CD4-positive, alpha-beta T cell treated with Interleukin-6 for 4 hours (primary cell): Measurements from ENCODE around the gene FADS3.
A peak's percentile ranks its signal among the peaks of the same experiment; 100 is the strongest.

ENCODE experiments used
- DNase-seq: peaks from one replicate; pipeline ENCODE4 v3.0.0-alpha.2; 2020; ENCODE audit warnings: mixed read lengths

The FADS3 gene

GRCh38 chr11:61833471-61833870 is 57.9 kb downstream of the FADS3 start:
- peak; percentile 52 for DNase-seq

GRCh38 chr11:61832754-61833153 is 58.6 kb downstream of the FADS3 start:
- DNase-seq = no peak

- DNase-seq = no peak
Observed at GRCh38 chr11:61832207-61832606, 59.1 kb downstream of the FADS3 start.

- DNase-seq = no peak
Observed at GRCh38 chr11:61830237-61831105, 60.9 kb downstream of the FADS3 start.

- DNase-seq = no peak
Observed at GRCh38 chr11:61829806-61830205, 61.5 kb downstream of the FADS3 start.

GRCh38 chr11:61828629-61829407 is 62.5 kb downstream of the FADS3 start:
- DNase-seq = peak; percentile 52

- no peak for DNase-seq
Observed at GRCh38 chr11:61828379-61828628, 63.0 kb downstream of the FADS3 start.

- DNase-seq = peak; percentile 90
Observed at GRCh38 chr11:61827571-61828378, 63.6 kb downstream of the FADS3 start, which contains the start of gene FADS2. Gene FADS2 (plus strand): TSS chr11:61828300. CDS start chr11:61828391, 91 bp downstream.

- peak; percentile 10 for DNase-seq
Observed at GRCh38 chr11:61826930-61827570, 64.3 kb downstream of the FADS3 start.
